Ovary (tissue), 9 donors: ENCODE data around the gene DDX47. TPM values are rescaled to one million over a fixed set of nuclear protein-coding genes. Genes with fewer than 3 reads are reported as not detected.

Experiments
- DNase-seq, 5 donors: peaks; one replicate each; pipeline ENCODE4 v3.0.0-alpha.2; 2019 to 2020
- H3K27ac ChIP-seq, 2 donors: fragments of 200-600 bp; one replicate each; pipeline versions ENCODE4 v1.5.1 to v1.8.0; 2019 to 2022
- H3K27me3 ChIP-seq: fragments of 200-600 bp; one replicate; pipeline ENCODE4 v1.8.0; 2022
- H3K36me3 ChIP-seq: fragments of 200-600 bp; sonication (generic); one replicate; pipeline ENCODE4 v1.5.1; 2019
- H3K4me1 ChIP-seq: one replicate; pipeline ENCODE4 v1.8.1; 2013; ENCODE audit warnings: mild to moderate bottlenecking, moderate library complexity; ENCODE audit not compliant: insufficient read depth
- H3K4me3 ChIP-seq: fragments of 200-600 bp; sonication (generic); one replicate; pipeline ENCODE4 v1.5.1; 2017
- H3K9me3 ChIP-seq, 2 donors: fragments of 200-600 bp in 1 of 2; sonication (generic) in 1 of 2; one replicate each; pipeline versions ENCODE4 v1.5.1 to v1.8.1; 2013 to 2019; ENCODE audit warnings: mild to moderate bottlenecking in 1 of 2, moderate library complexity in 1 of 2
- EP300 ChIP-seq: sonication (generic); formaldehyde crosslinking; IDR thresholded peaks from one replicate; pipeline ENCODE4 v1.6.1; 2017; ENCODE audit warnings: antibody characterized with exemption
- POLR2A ChIP-seq: fragments of 450-650 bp; IDR thresholded peaks from one replicate; pipeline ENCODE4 v1.6.1; 2017; ENCODE audit warnings: antibody characterized with exemption, mild to moderate bottlenecking, moderate library complexity
- WGBS, 3 donors: extraction: QIAGEN DNeasy Blood & Tissue Kit in 1 of 3; methylation state at CpG; one replicate each; pipeline versions ENCODE4 v1.1.5 to v1.1.7; 2013 to 2017; 5-methylcytosine and 5-hydroxymethylcytosine counted together
- intact Hi-C, 4 donors: fragments of 100-400 bp; cut with DNase I; formaldehyde crosslinking; loops; one replicate each; pipeline versions ENCODE4 v1.11.0 to v1.15.1; 2022 to 2023
- polyA plus RNA-seq, 2 donors: library from polyadenylated mRNA; stranded (reverse); fragments of 200-250 nt in 1 of 2; fragments of 350-450 nt in 1 of 2; fragmentation: Illumina TruSeq in 1 of 2; extraction: RNeasy Lipid Tissue Mini Kit (QIAGEN cat#74804) in 1 of 2; gene quantifications; one replicate each; pipeline ENCODE4 v1.2.3, GENCODE V29; 2013 to 2014
- total RNA-seq, 7 donors: library from RNA; depleted of rRNA in 2 of 7; stranded (reverse); fragments of >200 nt in 2 of 7; fragmentation: NEBNext Ultra II Directional in 3 of 7; extraction: Animal tissue kit (Norgen Biotek cat#: 25700) in 3 of 7; gene quantifications; one replicate each; pipeline versions ENCODE4 v1.1.0 to v1.2.4, GENCODE V29; 2016 to 2023
- TF ChIP-seq, protein P1 (sequence below), 3 donors: fragments of 450-650 bp in 2 of 3; fragments of 200-600 bp in 1 of 3; IDR thresholded peaks; one replicate each; pipeline versions ENCODE4 v1.5.1 to v1.8.0; 2016 to 2022; ENCODE audit warnings: antibody characterized with exemption in 3 of 3, mild to moderate bottlenecking in 1 of 3
- donor health status: DM: no; HTN: no; CAD: no; lungs with moderate emphysema.
- donor health status: DM: no; HTN: no; CAD: no.
- donor health status: Bipolar disorder and iron deficiency.
- donor health status: DM: yes; HTN: yes; CAD: no.
- donor health status: DM: no; HTN: no; CAD: no.
- donor health status: DM: yes; HTN: yes; CAD: no.

The DDX47 gene
- total and polyA plus RNA-seq, 9 donors = 38.6 to 71.7 (median 52.3) TPM

- H3K9me3 ChIP-seq = no peaks in the 10 kb centered on the region
- no peak overlapping the region for H3K4me3 ChIP-seq
- peaks cover 3% of the 10 kb centered on the region for H3K4me1 ChIP-seq
- H3K36me3 ChIP-seq = no peaks in the 10 kb centered on the region
- no peak for DNase-seq
- 87 to 93% (median 90%) methylated on average over 7 of the region's 7 CpGs for WGBS, 3 donors
- no peaks in the 10 kb centered on the region for H3K27me3 ChIP-seq
- no peak overlapping the region for H3K27ac ChIP-seq
- intact Hi-C loops = loop anchor here in 3 of 4 donors (5.0 to 10.0 kb wide), 3 partner anchors 147 to 379 kb away; no protein-coding TSS in a partner anchor
- TF ChIP-seq EP300 (no peak), POLR2A (no peak)
- TF ChIP-seq, protein P1, sequence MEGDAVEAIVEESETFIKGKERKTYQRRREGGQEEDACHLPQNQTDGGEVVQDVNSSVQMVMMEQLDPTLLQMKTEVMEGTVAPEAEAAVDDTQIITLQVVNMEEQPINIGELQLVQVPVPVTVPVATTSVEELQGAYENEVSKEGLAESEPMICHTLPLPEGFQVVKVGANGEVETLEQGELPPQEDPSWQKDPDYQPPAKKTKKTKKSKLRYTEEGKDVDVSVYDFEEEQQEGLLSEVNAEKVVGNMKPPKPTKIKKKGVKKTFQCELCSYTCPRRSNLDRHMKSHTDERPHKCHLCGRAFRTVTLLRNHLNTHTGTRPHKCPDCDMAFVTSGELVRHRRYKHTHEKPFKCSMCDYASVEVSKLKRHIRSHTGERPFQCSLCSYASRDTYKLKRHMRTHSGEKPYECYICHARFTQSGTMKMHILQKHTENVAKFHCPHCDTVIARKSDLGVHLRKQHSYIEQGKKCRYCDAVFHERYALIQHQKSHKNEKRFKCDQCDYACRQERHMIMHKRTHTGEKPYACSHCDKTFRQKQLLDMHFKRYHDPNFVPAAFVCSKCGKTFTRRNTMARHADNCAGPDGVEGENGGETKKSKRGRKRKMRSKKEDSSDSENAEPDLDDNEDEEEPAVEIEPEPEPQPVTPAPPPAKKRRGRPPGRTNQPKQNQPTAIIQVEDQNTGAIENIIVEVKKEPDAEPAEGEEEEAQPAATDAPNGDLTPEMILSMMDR (IDR thresholded peaks at IDR 0.05) = no peak
These were observed 22.4 kb downstream of the DDX47 start for GRCh38 chr12:12835378-12836146.

GRCh38 chr12:12836571-12836970, 23.4 kb downstream of the DDX47 start:
- intact Hi-C loops = loop anchor here in 3 of 4 donors (5.0 to 10.0 kb wide), 3 partner anchors 146 to 378 kb away; no protein-coding TSS in a partner anchor
- Histone ChIP-seq H3K4me3 (no peak overlapping the region), H3K27ac (no peak overlapping the region), H3K9me3 (no peaks in the 10 kb centered on the region), H3K27me3 (no peaks in the 10 kb centered on the region), H3K4me1 (peaks cover 3% of the 10 kb centered on the region), H3K36me3 (no peaks in the 10 kb centered on the region)
- WGBS, 3 donors = 72 to 89% (median 77%) methylated on average over 6 of the region's 6 CpGs
- TF ChIP-seq EP300 = no peak
- TF ChIP-seq POLR2A = no peak
- TF ChIP-seq, protein P1 (IDR thresholded peaks at IDR 0.05) = no peak
- no peak for DNase-seq

DNA sequence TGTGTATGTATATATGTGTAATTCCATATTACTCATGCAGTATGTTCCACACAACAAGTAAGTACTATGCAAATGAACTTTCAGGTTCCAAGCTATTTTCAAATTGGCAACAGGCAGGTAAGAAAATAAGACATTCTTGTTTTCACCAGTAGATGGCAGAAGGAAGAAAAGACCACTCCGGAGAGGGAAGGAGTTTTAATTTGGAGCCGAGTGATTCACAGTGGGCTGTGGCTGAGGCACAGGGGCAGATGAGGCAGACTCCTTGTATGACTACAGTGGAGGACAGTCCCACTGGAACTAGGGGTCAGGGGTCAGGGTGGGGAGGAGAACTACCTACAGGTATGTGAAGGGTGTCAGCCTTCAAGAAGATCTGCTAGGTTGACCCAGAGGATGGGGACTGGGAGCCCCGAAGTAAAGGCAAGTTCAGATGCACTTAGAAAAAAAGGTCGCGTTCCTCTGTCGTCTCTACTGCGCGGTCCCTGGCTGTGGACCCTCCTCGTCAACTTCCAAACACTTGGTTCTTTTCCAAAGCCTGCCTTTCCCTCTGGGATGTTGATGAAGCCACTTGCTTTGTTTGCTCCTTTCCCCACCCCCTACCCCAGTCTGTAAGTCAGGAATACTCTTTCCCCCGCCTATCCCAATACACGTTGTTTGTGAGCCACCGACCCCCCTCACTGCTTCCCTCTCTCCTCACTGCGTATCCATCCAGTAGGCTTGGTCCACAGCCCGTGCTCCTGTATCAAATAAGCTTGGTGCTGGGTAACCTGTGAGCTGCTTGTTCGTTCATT, 24.1 kb downstream of the DDX47 start:
- Histone ChIP-seq H3K27me3 (no peaks in the 10 kb centered on the region), H3K9me3 (no peaks in the 10 kb centered on the region), H3K27ac (no peak overlapping the region), H3K4me1 (peaks cover 3% of the 10 kb centered on the region), H3K4me3 (no peak overlapping the region), H3K36me3 (no peaks in the 10 kb centered on the region)
- 32 to 56% (median 49%) methylated on average over 15 of the region's 15 CpGs for WGBS, 3 donors
- TF ChIP-seq EP300 = no peak
- no peak for TF ChIP-seq POLR2A
- TF ChIP-seq, protein P1 (IDR thresholded peaks at IDR 0.05) = peak; percentile 32 to 70 (median 61)
- intact Hi-C loops = loop anchor here in 3 of 4 donors (5.0 to 10.0 kb wide), 3 partner anchors 145 to 378 kb away; no protein-coding TSS in a partner anchor
- peak; percentile 47 to 71 (median 62) for DNase-seq

DNA sequence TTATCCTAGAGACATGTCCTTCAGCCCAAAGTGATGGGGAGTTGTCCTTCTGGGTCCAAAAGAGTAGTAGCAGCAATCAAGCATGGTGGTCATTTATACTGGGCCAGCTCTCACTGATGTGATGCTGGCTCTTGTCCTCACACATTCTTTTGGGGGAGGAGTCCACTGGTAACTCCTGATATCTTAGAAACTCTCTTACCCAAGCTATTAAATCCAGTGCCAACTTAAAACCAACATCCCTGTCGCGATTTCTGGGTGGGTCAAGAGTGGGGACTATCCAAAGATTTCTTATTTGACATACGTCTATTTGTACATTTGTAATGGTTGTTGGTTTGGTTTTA, 24.6 kb downstream of the DDX47 start:
- intact Hi-C loops = loop anchor here in 3 of 4 donors (5.0 to 10.0 kb wide), 3 partner anchors 145 to 377 kb away; no protein-coding TSS in a partner anchor
- WGBS, 3 donors = 84 to 88% (median 86%) methylated on average over 3 of the region's 3 CpGs

More for the DNA sequence above, 24.6 kb downstream of the DDX47 start:
- Histone ChIP-seq H3K9me3 (no peaks in the 10 kb centered on the region), H3K27me3 (no peaks in the 10 kb centered on the region), H3K27ac (no peak overlapping the region), H3K4me3 (no peak overlapping the region), H3K36me3 (no peaks in the 10 kb centered on the region), H3K4me1 (peaks cover 3% of the 10 kb centered on the region)
- TF ChIP-seq, protein P1 (IDR thresholded peaks at IDR 0.05) = no peak
- TF ChIP-seq POLR2A = no peak
- no peak for TF ChIP-seq EP300
- DNase-seq = no peak
